Measurements from ENCODE around the gene CCNL1. TPM values are rescaled to one million over a fixed set of nuclear protein-coding genes. Genes with fewer than 3 reads are reported as not detected.
"Not testable (repeated sequence)": the region's sequence is repeated elsewhere in the genome, so short reads cannot be mapped to it uniquely, and the experiment has no call there.

The CCNL1 gene
- 96.7 TPM for total RNA-seq

GRCh38 chr3:157159762-157160657, at the start of gene CCNL1:
Gene CCNL1 (minus strand): TSS chr3:157160147. CDS start chr3:157160094, 53 bp downstream.
- DNase-seq (ENCODE audit: low spot score): peak; percentile 97

GRCh38 chr3:157204880-157205279, 44.9 kb upstream of the CCNL1 start:
- no peak for DNase-seq (ENCODE audit: low spot score)

- no peak for DNase-seq (ENCODE audit: low spot score)
Measured at GRCh38 chr3:157204431-157204830, 44.5 kb upstream of the CCNL1 start.

- no peak for DNase-seq (ENCODE audit: low spot score)
Measured at GRCh38 chr3:157201648-157202278, 41.8 kb upstream of the CCNL1 start.

- DNase-seq (ENCODE audit: low spot score): no peak
Measured at GRCh38 chr3:157199841-157200240, 39.9 kb upstream of the CCNL1 start.

- no peak for DNase-seq (ENCODE audit: low spot score)
Measured at GRCh38 chr3:157195965-157196364, 36.0 kb upstream of the CCNL1 start.

GRCh38 chr3:157191149-157191548, 31.2 kb upstream of the CCNL1 start:
- DNase-seq (ENCODE audit: low spot score): not testable (repeated sequence)

- DNase-seq (ENCODE audit: low spot score): no peak
Measured at GRCh38 chr3:157190380-157190872, 30.5 kb upstream of the CCNL1 start.

GRCh38 chr3:157188391-157188790, 28.4 kb upstream of the CCNL1 start:
- DNase-seq (ENCODE audit: low spot score): no peak

GRCh38 chr3:157182879-157183278, 22.9 kb upstream of the CCNL1 start:
- DNase-seq (ENCODE audit: low spot score): no peak

GRCh38 chr3:157180262-157180661, 20.3 kb upstream of the CCNL1 start:
- no peak for DNase-seq (ENCODE audit: low spot score)

- DNase-seq (ENCODE audit: low spot score): no peak
Measured at GRCh38 chr3:157179365-157179803, 19.4 kb upstream of the CCNL1 start.

- not testable (repeated sequence) for DNase-seq (ENCODE audit: low spot score)
Measured at GRCh38 chr3:157178503-157179364, 18.8 kb upstream of the CCNL1 start.

GRCh38 chr3:157177801-157178453, 18.0 kb upstream of the CCNL1 start:
- DNase-seq (ENCODE audit: low spot score): not testable (repeated sequence)

- DNase-seq (ENCODE audit: low spot score): no peak
Measured at GRCh38 chr3:157176934-157177333, 17.0 kb upstream of the CCNL1 start.

GRCh38 chr3:157175691-157176507, 16.0 kb upstream of the CCNL1 start:
- DNase-seq (ENCODE audit: low spot score): no peak

- DNase-seq (ENCODE audit: low spot score): peak; percentile 99
Measured at GRCh38 chr3:157174649-157175498, 14.9 kb upstream of the CCNL1 start.

- DNase-seq (ENCODE audit: low spot score): no peak
Measured at GRCh38 chr3:157174290-157174648, 14.3 kb upstream of the CCNL1 start.

GRCh38 chr3:157173343-157173742, 13.4 kb upstream of the CCNL1 start:
- not testable (repeated sequence) for DNase-seq (ENCODE audit: low spot score)

- no peak for DNase-seq (ENCODE audit: low spot score)
Measured at GRCh38 chr3:157172746-157173145, 12.8 kb upstream of the CCNL1 start.
